ENCODE data around the gene PXMP2.

The PXMP2 gene

GRCh38 chr12:132698341-132698740 lies 11.0 kb downstream of the PXMP2 start:
- no peak for DNase-seq

GRCh38 chr12:132700212-132700822 lies 12.9 kb downstream of the PXMP2 start:
- DNase-seq, result no peak

GRCh38 chr12:132702640-132703039 lies 15.3 kb downstream of the PXMP2 start:
- DNase-seq, result no peak

- DNase-seq, result no peak
Observed at GRCh38 chr12:132703641-132704040, 16.3 kb downstream of the PXMP2 start.

- DNase-seq, result no peak
Observed at GRCh38 chr12:132707241-132707640, 19.9 kb downstream of the PXMP2 start.

- DNase-seq, result no peak
Observed at GRCh38 chr12:132708150-132708549, 20.8 kb downstream of the PXMP2 start.

GRCh38 chr12:132710043-132710404 lies 22.6 kb downstream of the PXMP2 start:
- no peak for DNase-seq

- DNase-seq, result peak; percentile 87
Observed at GRCh38 chr12:132710405-132711079, 23.2 kb downstream of the PXMP2 start, which contains the start of gene PGAM5. Gene PGAM5 (plus strand): TSS chr12:132710842. CDS start chr12:132710877, 35 bp downstream.

- no peak for DNase-seq
Observed at GRCh38 chr12:132711080-132711843, 23.9 kb downstream of the PXMP2 start.

GRCh38 chr12:132713123-132713522 lies 25.7 kb downstream of the PXMP2 start:
- no peak for DNase-seq

- no peak for DNase-seq
Observed at GRCh38 chr12:132715874-132716273, 28.5 kb downstream of the PXMP2 start.

- DNase-seq, result no peak
Observed at GRCh38 chr12:132716356-132716755, 29.0 kb downstream of the PXMP2 start.

- DNase-seq, result no peak
Observed at GRCh38 chr12:132717011-132717410, 29.6 kb downstream of the PXMP2 start.

GRCh38 chr12:132717531-132718387 lies 30.4 kb downstream of the PXMP2 start:
- no peak for DNase-seq

GRCh38 chr12:132718644-132719043 lies 31.3 kb downstream of the PXMP2 start:
- no peak for DNase-seq

GRCh38 chr12:132719141-132719953 lies 32.0 kb downstream of the PXMP2 start:
- no peak for DNase-seq

GRCh38 chr12:132719954-132720324 lies 32.6 kb downstream of the PXMP2 start:
- DNase-seq, result no peak

- no peak for DNase-seq
Observed at GRCh38 chr12:132720606-132721345, 33.4 kb downstream of the PXMP2 start.

- DNase-seq, result no peak
Observed at GRCh38 chr12:132723015-132723763, 35.8 kb downstream of the PXMP2 start.

GRCh38 chr12:132723764-132724140 lies 36.4 kb downstream of the PXMP2 start:
- DNase-seq, result no peak

All from effector CD8-positive, alpha-beta T cell (primary cell).